Measurements from ENCODE around the gene ASNS.

The ASNS gene

GRCh38 chr7:97842772-97843345 is 29.3 kb downstream of the ASNS start:
- no peak for DNase-seq (ENCODE audit: low read depth in 2 of 2)

- no peak for DNase-seq (ENCODE audit: low read depth in 2 of 2)
These were observed 30.2 kb downstream of the ASNS start for GRCh38 chr7:97842006-97842405.

GRCh38 chr7:97835296-97836138 is 36.7 kb downstream of the ASNS start:
- peak; percentile 26 to 46 for DNase-seq (ENCODE audit: low read depth in 2 of 2)

GRCh38 chr7:97819161-97819560 is 53.0 kb downstream of the ASNS start:
- DNase-seq (ENCODE audit: low read depth in 2 of 2): no peak

- DNase-seq (ENCODE audit: low read depth in 2 of 2): no peak
These were observed 54.0 kb downstream of the ASNS start for GRCh38 chr7:97818066-97818663.

All from stimulated activated CD4-positive, alpha-beta T cell treated with anti-CD3 and anti-CD28 coated beads, Interleukin-15, amount 100 ng/mL, for 48 hours (primary cell).